GM12874 (cell line): ENCODE measurements around the gene PGP.

Source experiments
- TF ChIP-seq, protein P1 (sequence below): IDR thresholded peaks from 2 replicates; pipeline ENCODE4 v1.5.1; 2011; ENCODE audit warnings: low read depth, mild to moderate bottlenecking, control low read depth, low read length, moderate library complexity; ENCODE audit not compliant: insufficient read depth

The PGP gene

DNA sequence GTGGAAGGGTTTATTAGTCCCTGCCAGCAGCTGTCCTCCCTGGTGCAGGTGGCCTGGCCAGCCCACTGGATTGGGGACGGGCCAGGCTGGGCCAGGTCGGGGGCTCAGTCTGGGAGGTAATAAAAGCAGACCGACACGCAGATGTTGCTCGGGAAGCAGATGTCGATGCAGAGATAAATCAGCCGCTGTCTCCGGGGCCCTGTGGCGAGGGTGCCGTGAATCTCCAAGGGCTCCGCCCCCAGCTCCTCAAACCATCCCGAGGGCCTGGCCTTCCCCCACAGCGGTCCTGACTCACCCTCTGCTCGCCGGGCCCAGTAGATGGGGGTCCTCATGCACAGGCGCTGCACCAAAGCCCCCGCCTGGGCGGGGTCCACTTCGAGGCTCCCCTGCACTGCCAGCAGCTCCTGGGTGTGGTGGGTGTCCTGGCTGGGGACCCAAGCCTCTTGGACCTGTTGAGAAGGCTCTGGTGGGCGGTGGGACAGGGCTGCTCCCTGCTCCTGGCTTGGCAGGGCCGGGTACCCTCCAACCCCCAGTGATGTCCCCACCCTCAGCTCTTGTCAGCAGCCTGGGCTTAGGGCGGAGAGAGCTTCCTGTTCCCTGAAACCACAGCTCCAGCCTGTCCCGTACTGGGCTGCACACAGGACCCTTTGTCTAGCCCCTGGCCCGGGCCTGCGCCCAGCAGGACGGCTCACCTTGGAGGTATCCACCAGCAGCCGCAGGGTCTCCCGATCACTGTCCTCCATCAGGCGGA, 5.2 kb downstream of the PGP start:
- TF ChIP-seq, protein P1, sequence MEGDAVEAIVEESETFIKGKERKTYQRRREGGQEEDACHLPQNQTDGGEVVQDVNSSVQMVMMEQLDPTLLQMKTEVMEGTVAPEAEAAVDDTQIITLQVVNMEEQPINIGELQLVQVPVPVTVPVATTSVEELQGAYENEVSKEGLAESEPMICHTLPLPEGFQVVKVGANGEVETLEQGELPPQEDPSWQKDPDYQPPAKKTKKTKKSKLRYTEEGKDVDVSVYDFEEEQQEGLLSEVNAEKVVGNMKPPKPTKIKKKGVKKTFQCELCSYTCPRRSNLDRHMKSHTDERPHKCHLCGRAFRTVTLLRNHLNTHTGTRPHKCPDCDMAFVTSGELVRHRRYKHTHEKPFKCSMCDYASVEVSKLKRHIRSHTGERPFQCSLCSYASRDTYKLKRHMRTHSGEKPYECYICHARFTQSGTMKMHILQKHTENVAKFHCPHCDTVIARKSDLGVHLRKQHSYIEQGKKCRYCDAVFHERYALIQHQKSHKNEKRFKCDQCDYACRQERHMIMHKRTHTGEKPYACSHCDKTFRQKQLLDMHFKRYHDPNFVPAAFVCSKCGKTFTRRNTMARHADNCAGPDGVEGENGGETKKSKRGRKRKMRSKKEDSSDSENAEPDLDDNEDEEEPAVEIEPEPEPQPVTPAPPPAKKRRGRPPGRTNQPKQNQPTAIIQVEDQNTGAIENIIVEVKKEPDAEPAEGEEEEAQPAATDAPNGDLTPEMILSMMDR: no peak

DNA sequence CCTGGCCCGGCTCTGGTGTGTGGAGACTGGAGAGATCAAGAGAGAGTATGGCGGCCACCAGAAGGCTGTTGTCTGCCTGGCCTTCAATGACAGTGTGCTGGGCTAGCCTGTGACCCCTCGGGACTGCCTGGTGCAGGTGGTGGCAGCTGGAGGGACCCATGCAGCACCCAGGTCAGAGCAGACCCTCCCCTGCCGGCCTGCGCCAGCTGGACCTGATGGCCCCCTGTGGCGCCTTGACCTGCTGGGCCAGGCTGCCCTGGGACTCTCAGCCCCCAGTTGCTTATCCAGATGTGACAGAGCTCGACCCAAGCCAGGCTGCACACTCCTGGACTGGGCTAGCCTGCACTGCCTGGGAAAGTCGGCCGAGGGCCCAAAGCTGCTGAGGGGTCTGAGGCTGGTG, 5.9 kb downstream of the PGP start:
- TF ChIP-seq, protein P1: no peak

DNA sequence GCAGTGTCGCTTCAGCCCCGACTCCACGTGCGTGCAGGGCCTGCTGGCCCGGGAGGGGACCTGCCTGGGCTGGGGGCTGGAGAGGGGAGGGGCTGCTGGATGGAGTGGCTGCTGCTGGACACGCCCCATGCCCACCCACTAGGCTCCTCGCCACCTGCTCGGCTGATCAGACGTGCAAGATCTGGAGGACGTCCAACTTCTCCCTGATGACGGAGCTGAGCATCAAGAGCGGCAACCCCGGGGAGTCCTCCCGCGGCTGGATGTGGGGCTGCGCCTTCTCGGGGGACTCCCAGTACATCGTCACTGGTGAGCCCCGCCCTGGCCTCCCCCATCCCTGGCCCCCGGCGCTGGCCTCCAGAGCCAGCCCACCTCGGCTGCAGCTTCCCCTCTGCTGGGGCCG, 6.3 kb downstream of the PGP start:
- TF ChIP-seq, protein P1: no peak

DNA sequence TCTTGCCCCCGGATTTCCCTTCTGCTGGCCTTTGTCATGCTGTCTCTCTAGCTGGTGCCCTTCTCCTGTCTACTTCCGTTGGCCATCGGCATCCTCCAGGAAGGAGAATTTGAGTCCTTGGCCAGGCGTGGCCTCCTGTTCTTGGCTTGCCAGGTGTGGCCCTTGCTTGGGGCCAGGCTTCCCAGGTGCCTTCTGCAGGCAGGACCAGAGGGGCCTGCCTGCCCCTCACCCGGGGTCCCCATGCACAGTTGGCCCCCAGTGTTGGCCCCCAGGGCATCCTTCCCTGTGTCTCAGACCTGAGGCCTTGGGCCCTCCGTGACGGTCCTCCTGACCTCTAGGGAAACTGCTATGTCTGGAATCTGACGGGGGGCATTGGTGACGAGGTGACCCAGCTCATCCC, 6.8 kb downstream of the PGP start:
- TF ChIP-seq, protein P1: no peak

DNA sequence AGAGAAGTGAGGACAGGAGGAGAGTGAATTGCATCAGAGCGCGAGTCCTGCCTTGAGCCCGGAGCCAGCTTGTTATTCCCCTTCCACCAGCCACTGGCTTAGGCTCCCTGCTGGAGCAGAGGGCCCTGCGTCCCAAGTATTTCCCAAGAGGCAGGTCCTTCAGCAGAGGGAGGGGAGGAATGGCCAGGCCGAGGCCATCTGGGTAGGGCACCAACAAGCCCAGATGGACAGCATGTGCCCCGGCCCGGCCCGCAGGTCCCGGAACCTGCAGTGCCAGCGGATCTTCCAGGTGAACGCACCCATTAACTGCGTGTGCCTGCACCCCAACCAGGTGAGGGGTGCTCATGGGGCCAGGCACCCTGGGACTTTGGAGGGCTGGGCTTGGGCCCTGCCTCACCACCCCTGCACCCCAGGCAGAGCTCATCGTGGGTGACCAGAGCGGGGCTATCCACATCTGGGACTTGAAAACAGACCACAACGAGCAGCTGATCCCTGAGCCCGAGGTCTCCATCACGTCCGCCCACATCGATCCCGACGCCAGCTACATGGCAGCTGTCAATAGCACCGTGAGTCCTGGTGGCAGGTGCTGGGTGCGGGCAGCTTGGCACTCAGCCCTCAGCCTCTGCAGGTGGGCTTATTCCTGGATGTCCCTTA, 7.7 kb downstream of the PGP start:
- TF ChIP-seq, protein P1: no peak

DNA sequence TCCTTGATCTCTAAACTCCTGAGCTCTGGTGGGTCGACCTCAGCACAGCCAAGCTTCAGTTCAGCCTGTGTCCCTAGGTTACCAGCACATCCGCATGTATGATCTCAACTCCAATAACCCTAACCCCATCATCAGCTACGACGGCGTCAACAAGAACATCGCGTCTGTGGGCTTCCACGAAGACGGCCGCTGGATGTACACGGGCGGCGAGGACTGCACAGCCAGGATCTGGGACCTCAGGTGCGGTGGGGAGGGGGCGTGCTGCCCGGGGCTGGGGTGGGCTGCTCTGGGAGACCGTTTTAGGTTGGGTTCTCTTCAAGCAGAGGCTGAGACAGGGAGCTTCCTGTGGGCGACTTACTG, 8.2 kb downstream of the PGP start:
- TF ChIP-seq, protein P1: no peak

DNA sequence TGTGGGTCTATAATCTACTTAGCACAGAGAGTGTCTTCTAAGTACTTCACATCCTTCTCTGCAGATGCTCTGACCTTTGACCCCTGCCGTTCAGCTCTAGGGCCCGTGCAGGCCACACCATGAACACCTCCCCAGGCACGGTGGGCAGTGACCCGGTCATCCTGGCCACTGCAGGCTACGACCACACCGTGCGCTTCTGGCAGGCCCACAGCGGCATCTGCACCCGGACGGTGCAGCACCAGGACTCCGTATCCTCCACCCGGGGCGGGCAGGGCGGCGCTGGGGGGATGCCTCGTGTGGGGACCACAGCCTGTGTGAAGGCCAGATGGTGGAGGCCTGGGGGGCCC, 8.7 kb downstream of the PGP start:
- TF ChIP-seq, protein P1: no peak
